Rectal smooth muscle tissue (tissue), 1 donor: ENCODE data around the gene SLC16A3.
A peak's percentile ranks its signal among the peaks of the same experiment; 100 is the strongest.

Experiments used
- H3K27ac ChIP-seq: one replicate; pipeline ENCODE4 v1.7.0; 2013; ENCODE audit warnings: low read depth, low read length, inconsistent platforms
- H3K27me3 ChIP-seq: one replicate; pipeline ENCODE4 v1.7.0; 2013; ENCODE audit warnings: low read length; ENCODE audit not compliant: control insufficient read depth, insufficient read depth
- H3K36me3 ChIP-seq: one replicate; pipeline ENCODE4 v1.7.0; 2013; ENCODE audit warnings: low read length; ENCODE audit not compliant: control insufficient read depth, insufficient read depth
- H3K4me1 ChIP-seq: one replicate; pipeline ENCODE4 v1.7.0; 2013; ENCODE audit warnings: low read length; ENCODE audit not compliant: control insufficient read depth, insufficient read depth
- H3K4me3 ChIP-seq: one replicate; pipeline ENCODE4 v1.7.0; 2013; ENCODE audit warnings: low read length
- H3K9ac ChIP-seq: one replicate; pipeline ENCODE4 v1.7.0; 2013; ENCODE audit warnings: low read length

The SLC16A3 gene

DNA sequence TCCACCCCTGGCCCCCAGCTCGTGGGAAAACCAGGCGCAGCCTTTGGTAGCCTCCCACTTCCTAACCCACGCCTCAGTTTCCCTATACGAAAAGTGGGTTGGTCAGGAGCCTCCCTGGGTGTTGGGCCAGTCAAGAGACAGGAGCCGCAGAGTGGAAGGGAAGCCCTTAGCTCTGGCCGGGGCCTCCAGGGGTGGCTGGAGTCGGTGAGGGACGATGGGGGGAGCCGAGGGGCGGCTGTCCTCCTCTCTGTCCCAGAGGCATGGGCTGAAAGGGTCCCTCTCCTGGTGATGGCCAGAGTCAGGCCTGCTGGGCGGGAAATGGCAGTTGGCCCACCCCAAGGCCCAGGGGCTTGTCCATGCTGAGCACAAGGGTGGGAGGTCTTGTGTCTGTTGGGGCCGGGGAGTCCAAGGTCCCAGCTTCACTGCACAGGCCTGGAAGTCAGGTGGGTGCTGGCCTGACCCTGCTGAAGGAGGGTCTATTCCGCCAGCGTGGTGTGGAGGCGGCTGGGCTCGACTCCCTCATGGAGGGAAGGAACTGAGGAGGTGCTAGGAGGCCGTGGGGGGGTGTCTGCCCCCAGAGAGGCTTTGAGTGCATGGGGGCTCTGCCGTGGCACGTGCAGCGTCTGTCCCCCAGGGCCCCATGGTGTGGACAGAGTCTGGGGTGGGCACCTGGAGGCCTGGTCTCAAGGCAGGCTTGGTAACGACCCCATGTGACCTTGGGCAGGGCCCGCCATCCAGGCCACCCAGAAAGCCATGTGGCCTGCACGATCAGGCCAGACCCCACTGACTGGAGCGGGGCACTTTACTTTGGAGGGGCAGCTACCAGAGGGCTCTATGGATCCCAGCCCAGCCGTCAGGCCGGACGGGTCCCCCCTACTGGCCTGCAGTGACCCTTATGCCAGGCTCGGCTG, 1.1 kb downstream of the SLC16A3 start:
- no peak overlapping the region for H3K9ac ChIP-seq
- peaks cover 7% of the 10 kb centered on the region for H3K4me1 ChIP-seq
- no peaks in the 10 kb centered on the region for H3K36me3 ChIP-seq
- H3K4me3 ChIP-seq = peak overlapping the region; percentile 61
- H3K27me3 ChIP-seq = no peaks in the 10 kb centered on the region
- peak overlapping the region; percentile 64 for H3K27ac ChIP-seq

DNA sequence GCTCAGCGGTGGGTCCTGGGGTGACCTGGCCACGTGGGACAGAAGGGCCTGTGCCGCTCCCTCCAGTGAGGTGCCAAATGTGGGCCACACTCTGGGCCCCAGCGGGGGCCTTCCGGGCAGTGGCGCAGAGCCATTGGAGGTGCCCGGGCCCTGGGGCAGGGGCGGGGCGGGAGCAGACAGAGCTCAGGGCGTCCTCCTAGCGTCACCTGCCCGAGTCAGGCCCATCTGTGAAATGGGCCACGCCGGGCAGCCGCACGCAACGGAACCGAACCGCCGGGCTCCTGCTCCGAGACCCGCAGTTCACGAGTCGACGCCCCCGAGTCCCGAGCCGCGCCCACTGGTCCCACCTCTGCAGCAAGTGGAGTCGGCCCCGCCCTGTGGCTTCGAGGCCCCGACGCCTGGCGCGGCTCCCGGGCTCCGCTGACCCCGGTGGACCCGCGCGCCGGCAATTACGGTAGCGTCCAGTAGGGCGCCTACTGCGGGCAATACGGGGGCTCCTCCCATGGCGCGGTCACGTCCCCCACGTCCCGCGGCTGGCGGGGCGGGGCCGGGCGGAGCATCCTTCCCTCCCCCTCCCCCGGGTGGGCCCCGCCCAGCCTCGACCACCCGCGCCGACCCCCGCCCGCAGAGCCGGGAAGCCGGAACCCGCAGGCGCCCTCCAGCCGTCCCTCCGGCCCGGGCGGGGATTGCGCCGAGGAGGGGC, 1.9 kb downstream of the SLC16A3 start:
- Histone ChIP-seq H3K27ac (peak overlapping the region; percentile 79), H3K9ac (peak overlapping the region; percentile 21), H3K36me3 (no peaks in the 10 kb centered on the region), H3K4me3 (peak overlapping the region; percentile 67), H3K27me3 (no peaks in the 10 kb centered on the region), H3K4me1 (peaks cover 8% of the 10 kb centered on the region)

DNA sequence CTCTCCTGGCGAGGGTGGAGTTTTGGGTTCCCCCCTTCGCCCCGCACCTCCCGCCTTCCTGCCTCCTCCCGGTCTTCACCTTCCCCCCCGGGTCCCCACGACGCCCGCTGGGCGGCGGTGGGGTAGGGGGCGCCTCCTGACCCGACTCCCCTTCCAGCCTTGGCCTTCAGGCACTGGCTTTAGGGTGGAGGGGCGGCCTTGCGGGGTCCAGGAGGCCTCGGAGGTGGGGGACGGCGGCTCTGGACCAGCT, 2.4 kb downstream of the SLC16A3 start:
- H3K4me1 ChIP-seq = peaks cover 13% of the 10 kb centered on the region
- peak overlapping the region; percentile 67 for H3K4me3 ChIP-seq
- no peaks in the 10 kb centered on the region for H3K36me3 ChIP-seq
- H3K9ac ChIP-seq = peak overlapping the region; percentile 21
- peak overlapping the region; percentile 79 for H3K27ac ChIP-seq
- no peaks in the 10 kb centered on the region for H3K27me3 ChIP-seq

DNA sequence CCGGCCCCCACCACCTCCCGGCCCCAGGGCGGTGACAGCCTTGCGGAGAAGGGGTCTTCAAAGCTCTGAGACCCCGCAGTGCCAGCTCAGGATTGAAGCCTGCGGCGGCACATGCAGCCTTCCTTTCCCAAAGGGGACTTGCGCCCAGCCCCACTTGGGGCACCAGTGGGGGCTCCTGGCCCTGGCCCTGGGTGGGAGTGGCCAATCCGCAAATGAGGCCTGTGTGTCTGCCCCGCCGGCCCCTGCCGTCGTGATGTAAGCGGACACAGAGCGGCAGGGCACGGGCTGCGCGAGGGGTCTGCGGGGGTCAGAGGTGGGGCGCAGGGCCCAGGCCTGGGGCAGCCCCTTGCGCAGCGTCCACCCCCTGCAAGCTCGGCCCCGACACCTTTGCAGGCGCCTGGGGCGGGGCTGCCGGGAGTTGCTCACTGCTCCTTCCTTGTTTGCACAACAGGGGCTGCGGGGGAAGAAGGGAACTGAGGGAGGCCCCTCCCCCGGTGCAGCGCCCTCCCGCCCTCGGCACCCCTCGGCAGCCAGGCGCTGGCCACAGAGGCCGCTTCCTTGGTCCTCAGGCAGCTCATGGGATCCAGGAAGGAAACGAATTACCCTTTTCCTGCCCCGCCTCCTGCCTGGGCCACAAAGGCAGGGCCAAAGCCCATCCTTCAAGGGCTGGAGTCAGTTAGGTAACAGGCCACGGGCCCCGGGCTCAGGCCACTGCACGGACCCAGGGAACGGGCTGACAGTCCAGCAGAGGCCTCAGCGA, 2.9 kb downstream of the SLC16A3 start:
- Histone ChIP-seq H3K27me3 (no peaks in the 10 kb centered on the region), H3K4me3 (peak overlapping the region; percentile 67), H3K9ac (peak overlapping the region; percentile 21), H3K36me3 (no peaks in the 10 kb centered on the region), H3K27ac (peak overlapping the region; percentile 79), H3K4me1 (peaks cover 14% of the 10 kb centered on the region)

DNA sequence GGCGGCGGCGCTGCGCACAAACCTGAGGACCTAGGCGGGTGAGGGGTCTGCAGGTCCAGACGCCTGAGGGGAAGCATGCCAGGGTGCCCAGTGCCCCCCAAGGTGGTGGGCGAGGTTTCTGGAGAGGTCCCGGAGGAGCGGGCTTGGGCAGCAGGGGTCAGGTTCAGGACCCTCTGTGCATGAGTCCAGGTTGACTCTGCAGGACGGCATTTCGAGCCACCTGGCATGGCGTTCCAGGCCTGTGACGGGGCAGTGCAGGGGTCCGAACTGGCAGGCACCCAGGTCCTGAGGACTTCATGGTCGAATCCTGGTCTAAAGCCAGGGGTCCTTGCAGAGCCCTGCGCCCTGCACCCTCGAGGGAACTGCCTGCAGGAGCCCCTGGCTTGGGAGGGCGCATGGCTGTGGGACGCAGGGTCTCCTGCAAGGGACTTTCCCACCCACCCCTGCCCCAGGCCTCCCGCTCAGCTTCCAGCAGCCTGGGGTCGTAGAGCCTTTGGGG, 3.5 kb downstream of the SLC16A3 start:
- H3K9ac ChIP-seq = no peak overlapping the region
- peaks cover 14% of the 10 kb centered on the region for H3K4me1 ChIP-seq

DNA sequence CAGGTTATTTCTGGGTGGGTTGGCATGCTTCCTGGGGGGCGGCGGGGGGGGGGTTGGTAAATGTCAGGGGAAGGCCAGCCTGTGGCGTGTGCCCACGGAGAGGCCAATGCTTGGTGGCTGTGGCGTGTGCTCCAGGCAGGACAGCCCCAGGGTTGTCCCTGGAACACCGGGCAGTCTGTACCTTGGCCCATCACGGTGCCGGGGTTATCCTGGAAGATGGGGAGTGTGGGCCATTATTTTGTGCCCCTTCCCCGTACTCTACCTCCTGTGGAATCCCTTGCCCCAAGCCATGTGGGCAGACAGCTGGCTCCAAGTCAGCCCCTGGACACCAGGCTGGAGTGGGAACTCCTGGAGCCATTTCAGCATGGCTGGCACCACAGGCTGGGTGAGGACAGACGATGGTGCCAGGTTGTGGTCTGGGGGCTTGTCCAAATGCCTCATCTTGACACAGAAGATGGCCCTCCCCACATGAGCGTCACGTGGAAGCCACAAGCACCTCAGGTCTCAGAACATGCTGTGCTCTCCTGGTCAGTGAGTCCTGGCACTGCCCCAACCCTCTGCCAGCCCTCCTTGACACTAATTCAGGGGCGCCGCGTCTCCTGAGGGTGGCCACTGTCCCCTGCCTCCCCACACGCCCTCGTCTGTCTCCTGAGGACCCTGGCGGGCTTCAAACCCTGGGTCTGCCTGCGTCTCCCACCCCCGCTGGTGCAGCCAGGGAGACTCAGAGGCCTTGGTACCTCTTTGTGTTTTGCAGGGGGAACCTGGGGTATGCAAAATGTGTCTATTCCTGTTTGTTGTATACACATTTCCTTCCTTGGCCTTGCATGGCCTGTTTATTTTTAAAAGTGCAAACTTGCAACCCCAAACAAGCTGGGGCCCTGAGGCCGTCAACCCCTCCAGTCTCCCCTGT, 4.3 kb downstream of the SLC16A3 start:
- no peak overlapping the region for H3K4me3 ChIP-seq
- H3K9ac ChIP-seq = no peak overlapping the region
- no peaks in the 10 kb centered on the region for H3K27me3 ChIP-seq
- H3K27ac ChIP-seq = no peak overlapping the region
- peaks cover 14% of the 10 kb centered on the region for H3K4me1 ChIP-seq
- peaks cover 3% of the 10 kb centered on the region for H3K36me3 ChIP-seq

More for the DNA sequence above, 3.5 kb downstream of the SLC16A3 start:
- no peaks in the 10 kb centered on the region for H3K27me3 ChIP-seq
- H3K27ac ChIP-seq = peak overlapping the region; percentile 55
- peak overlapping the region; percentile 67 for H3K4me3 ChIP-seq
- peaks cover 1% of the 10 kb centered on the region for H3K36me3 ChIP-seq

DNA sequence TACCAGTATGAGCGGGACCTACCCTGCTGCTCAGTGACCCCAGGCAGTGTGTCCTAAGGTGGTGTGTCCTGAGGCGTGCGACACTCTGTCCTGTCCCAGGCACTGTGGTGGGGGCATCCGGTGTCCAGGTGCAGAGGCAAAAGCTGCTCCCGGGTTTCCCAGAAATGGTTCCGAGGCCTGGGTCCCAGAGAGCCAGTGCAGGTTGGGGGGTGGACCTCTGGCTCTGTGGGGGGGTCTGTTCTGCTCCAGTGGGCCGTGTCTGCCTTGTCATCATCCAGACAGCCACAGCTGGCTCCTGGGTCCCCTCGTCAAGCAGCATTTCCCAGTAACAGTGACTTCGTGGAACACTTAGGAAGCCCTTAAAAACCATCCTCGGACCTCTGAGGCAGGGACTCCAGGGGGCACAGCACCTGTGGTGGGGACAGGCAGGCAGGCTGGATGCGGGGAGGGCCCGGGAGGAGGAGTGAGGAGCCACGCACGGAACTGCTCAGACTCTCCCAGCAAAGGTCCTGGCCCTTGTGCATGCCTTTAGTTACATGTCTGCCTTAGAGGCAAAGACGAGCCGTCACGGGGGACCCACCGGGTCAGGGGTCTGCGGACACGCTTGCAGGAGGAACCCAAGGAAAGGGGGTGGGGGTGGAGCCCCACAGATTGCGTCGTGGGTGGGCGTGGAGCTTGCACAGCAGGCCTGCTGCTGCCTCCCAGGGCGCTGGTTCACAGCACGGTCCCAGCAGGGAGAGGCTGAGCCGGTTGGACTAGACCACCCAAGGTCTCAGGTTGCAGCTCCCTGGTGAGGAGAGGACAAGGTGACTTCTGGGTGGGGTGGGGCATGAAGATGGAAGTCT, 5.6 kb downstream of the SLC16A3 start:
- peaks cover 25% of the 10 kb centered on the region for H3K4me1 ChIP-seq

DNA sequence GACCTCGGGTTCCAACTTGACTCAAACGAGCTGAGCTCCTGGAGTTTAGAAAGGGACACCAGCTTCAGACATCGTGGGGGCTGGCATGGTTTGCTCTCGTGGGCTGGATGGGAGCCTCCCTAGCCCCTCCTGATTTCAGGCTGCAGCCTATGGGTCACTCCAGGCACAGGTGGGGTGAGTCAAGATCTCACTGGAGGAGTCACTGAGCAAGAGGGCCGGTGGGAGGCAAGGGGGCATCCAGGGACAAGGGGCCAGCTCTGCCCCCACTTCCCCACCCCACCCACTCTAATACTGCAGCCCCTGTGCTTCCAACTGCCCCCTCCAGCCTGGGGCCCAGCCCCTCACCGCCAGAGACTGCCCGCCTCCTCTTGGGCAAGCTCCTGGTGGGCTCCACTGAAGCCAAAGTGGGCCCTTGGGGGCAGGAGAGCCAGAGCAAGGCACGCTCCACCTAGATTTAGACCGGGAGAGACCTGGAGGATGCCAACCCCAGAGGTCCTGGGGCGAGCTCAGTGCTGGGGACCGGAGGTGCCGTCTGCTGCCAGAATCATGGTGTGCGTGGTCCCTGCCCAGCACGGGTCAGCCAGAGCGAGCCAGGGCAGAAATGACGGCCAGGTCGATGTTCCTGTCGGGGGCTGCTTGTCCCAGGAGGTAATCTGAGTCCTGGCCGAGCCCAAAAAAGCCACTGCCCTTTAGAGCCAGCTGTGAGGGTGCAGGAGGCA, 6.4 kb downstream of the SLC16A3 start:
- Histone ChIP-seq H3K27ac (no peak overlapping the region), H3K4me1 (peaks cover 31% of the 10 kb centered on the region), H3K9ac (no peak overlapping the region), H3K36me3 (peaks cover 3% of the 10 kb centered on the region), H3K27me3 (no peaks in the 10 kb centered on the region), H3K4me3 (no peak overlapping the region)

More for the DNA sequence above, 5.6 kb downstream of the SLC16A3 start:
- Histone ChIP-seq H3K36me3 (peaks cover 3% of the 10 kb centered on the region), H3K9ac (no peak overlapping the region), H3K4me3 (no peak overlapping the region), H3K27ac (no peak overlapping the region), H3K27me3 (no peaks in the 10 kb centered on the region)

DNA sequence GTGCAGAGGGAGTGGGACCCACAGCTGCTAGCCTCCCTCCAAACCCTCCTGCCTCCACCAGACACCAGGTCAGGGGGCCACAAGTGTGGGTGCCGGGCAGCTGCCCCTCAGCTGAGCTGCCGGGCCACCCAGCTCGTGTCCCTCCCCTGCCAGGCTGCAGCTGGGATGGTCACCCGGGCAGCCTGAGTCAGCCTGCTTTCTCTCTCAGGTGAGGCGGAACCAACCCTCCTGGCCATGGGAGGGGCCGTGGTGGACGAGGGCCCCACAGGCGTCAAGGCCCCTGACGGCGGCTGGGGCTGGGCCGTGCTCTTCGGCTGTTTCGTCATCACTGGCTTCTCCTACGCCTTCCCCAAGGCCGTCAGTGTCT, 6.9 kb downstream of the SLC16A3 start:
- Histone ChIP-seq H3K27me3 (no peaks in the 10 kb centered on the region), H3K27ac (peak overlapping the region; percentile 66), H3K4me3 (no peak overlapping the region), H3K4me1 (peaks cover 31% of the 10 kb centered on the region), H3K36me3 (peaks cover 3% of the 10 kb centered on the region), H3K9ac (no peak overlapping the region)

DNA sequence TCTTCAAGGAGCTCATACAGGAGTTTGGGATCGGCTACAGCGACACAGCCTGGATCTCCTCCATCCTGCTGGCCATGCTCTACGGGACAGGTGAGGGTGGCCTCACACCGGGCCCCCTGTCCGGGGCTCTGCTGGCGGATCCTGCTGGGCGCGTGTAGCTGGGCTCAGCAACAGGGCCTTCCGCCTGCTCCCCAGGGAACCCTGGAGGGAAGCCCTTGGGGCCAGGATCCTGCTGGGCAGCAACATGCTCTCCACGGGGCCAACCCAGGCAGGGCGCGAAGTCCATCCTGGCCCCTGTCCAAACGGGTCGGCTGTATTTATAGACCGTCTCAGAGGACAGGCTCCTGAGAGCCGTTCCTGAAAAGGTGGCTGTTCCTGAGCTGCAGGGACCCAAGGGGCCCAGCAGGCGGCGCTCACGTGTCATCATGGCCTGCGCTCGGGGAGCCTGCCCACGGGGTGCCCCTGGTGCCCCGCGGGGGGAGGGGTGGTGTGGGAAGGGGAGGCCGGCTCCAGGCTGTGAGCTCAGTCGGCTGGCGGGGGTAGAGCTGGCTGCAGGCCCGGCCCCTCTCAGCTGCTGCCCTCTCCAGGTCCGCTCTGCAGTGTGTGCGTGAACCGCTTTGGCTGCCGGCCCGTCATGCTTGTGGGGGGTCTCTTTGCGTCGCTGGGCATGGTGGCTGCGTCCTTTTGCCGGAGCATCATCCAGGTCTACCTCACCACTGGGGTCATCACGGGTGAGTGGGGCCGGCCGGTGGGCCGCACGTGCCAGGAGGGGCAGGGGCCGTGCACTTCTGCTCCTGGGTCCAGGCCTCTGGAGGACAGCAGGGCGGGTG, 7.5 kb downstream of the SLC16A3 start:
- H3K4me1 ChIP-seq = peaks cover 37% of the 10 kb centered on the region

More for the DNA sequence above, 7.5 kb downstream of the SLC16A3 start:
- H3K27ac ChIP-seq = peak overlapping the region; percentile 66
- H3K4me3 ChIP-seq = no peak overlapping the region
- peaks cover 3% of the 10 kb centered on the region for H3K36me3 ChIP-seq
- no peak overlapping the region for H3K9ac ChIP-seq
- no peaks in the 10 kb centered on the region for H3K27me3 ChIP-seq
